ENCODE measurements around the gene PDE7B.

DNA sequence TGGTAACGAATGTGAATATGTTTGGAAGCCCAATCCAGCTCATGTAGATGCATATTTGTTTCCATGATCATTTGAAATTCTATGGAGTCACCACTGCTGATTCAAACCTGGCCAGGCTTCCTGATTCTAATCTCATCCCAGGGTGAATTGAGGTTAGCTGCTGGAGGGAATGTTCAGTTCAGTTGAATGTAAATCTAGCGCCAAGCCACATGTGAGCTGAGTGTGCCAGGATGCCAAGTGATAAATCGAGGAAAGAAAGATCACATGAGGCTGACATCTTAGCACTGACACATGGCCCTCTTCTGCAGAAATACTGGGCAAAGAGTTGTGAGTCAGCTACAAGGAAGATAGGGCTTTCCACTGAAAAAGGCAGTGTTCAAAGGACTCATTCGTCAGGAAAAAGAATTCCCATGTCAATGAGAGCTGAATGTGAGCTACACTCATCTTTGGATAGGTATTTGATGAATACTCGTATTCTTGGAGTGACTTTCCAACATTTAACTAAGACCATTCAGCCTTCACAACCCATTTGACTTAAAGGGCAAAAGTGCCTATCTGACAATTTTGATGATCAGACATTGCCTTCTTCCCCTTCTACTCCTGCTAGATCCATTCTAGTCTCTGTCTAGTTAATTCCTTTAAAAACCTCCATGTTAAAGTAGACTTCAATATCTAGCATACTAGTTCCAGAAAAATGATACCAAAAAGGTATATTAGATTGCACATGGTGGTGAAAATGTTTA lies 226.5 kb downstream of the PDE7B start:
- TF ChIP-seq, protein P1, sequence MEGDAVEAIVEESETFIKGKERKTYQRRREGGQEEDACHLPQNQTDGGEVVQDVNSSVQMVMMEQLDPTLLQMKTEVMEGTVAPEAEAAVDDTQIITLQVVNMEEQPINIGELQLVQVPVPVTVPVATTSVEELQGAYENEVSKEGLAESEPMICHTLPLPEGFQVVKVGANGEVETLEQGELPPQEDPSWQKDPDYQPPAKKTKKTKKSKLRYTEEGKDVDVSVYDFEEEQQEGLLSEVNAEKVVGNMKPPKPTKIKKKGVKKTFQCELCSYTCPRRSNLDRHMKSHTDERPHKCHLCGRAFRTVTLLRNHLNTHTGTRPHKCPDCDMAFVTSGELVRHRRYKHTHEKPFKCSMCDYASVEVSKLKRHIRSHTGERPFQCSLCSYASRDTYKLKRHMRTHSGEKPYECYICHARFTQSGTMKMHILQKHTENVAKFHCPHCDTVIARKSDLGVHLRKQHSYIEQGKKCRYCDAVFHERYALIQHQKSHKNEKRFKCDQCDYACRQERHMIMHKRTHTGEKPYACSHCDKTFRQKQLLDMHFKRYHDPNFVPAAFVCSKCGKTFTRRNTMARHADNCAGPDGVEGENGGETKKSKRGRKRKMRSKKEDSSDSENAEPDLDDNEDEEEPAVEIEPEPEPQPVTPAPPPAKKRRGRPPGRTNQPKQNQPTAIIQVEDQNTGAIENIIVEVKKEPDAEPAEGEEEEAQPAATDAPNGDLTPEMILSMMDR (conservative IDR thresholded peaks at IDR 0.05; ENCODE audit: low read length) = no peak
- TF ChIP-seq EZH2phosphoT487 (IDR thresholded peaks at IDR 0.05; ENCODE audit: borderline replicate concordance, low read depth, low read length) = no peak

All from OCI-LY7 (cell line).